Peyer's patch (tissue), 4 donors: ENCODE measurements around the gene BTG4. TPM values are rescaled to one million over a fixed set of nuclear protein-coding genes. Genes with fewer than 3 reads are reported as not detected.

Source experiments
- DNase-seq, 3 donors: peaks; one replicate each; pipeline ENCODE4 v3.0.0-alpha.2; 2017 to 2019
- H3K27ac ChIP-seq, 4 donors: fragments of 200-600 bp; sonication (generic); one replicate each; pipeline ENCODE4 v1.5.1; 2016 to 2019
- H3K27me3 ChIP-seq, 2 donors: fragments of 200-600 bp; sonication (generic); one replicate each; pipeline ENCODE4 v1.5.1; 2019
- H3K36me3 ChIP-seq, 3 donors: fragments of 200-600 bp; sonication (generic); one replicate each; pipeline ENCODE4 v1.5.1; 2016 to 2019
- H3K4me1 ChIP-seq, 4 donors: fragments of 200-600 bp; sonication (generic); one replicate each; pipeline ENCODE4 v1.5.1; 2016 to 2019
- H3K4me3 ChIP-seq, 4 donors: fragments of 200-600 bp; sonication (generic); 1 replicate in 3 of 4; 2 replicates in 1 of 4; pipeline ENCODE4 v1.5.1; 2016 to 2019; ENCODE audit warnings: mild to moderate bottlenecking in 1 of 4
- H3K9me3 ChIP-seq, 4 donors: fragments of 200-600 bp; sonication (generic); one replicate each; pipeline ENCODE4 v1.5.1; 2016 to 2019; ENCODE audit warnings: mild to moderate bottlenecking in 1 of 4
- CTCF ChIP-seq, 6 experiments: fragments of 450-650 bp in 4 of 6; fragments of 200-600 bp in 2 of 6; sonication (generic) in 1 of 6; IDR thresholded peaks; one replicate each; pipeline ENCODE4 v1.5.1; 2017 to 2019; ENCODE audit warnings: antibody characterized with exemption in 6 of 6, mild to moderate bottlenecking in 3 of 6, moderate library complexity in 1 of 6
- POLR2A ChIP-seq, 2 donors: fragments of 450-650 bp; IDR thresholded peaks; one replicate each; pipeline ENCODE4 v1.5.1; 2017; ENCODE audit warnings: antibody characterized with exemption in 2 of 2, mild to moderate bottlenecking in 2 of 2, moderate library complexity in 2 of 2
- total RNA-seq, 4 donors: library from RNA; depleted of rRNA; stranded (reverse); fragments of >200 nt; gene quantifications; one replicate each; pipeline ENCODE4 v1.1.0, GENCODE V29; 2016

BTG4 gene
- total RNA-seq, 4 donors from 2014 or later = not detected

- no peaks in the 10 kb centered on the region for H3K9me3 ChIP-seq
Observed at GRCh38 chr11:111540114-111540936, 28.1 kb upstream of the BTG4 start, which contains the start of gene LAYN. Gene LAYN (plus strand): TSS chr11:111540720. CDS start chr11:111540844, 124 bp downstream.

GRCh38 chr11:111539426-111540113 is 27.4 kb upstream of the BTG4 start:
- Histone ChIP-seq H3K27me3 (no peaks in the 10 kb centered on the region), H3K9me3 (no peaks in the 10 kb centered on the region), H3K36me3 (no peaks in the 10 kb centered on the region), H3K4me1 (peaks cover 0 to 17% (median 6%) of the 10 kb centered on the region in 4 donors), H3K4me3 (peak overlapping the region in 3 of 4 donors; percentile 48 to 61 (median 58)), H3K27ac (peak overlapping the region in 3 of 4 donors; percentile 62 to 67 (median 65))
- TF ChIP-seq CTCF (IDR thresholded peaks at IDR 0.05) = no peak
- TF ChIP-seq POLR2A (IDR thresholded peaks at IDR 0.05) = no peak
- no peak for DNase-seq

More at GRCh38 chr11:111540114-111540936, 28.1 kb upstream of the BTG4 start, which contains the start of gene LAYN:
- DNase-seq = peak; percentile 23 to 64 (median 53)
- peak within 1 kb of the TSS; percentile 49 to 67 (median 64) for H3K27ac ChIP-seq
- H3K4me1 ChIP-seq = peaks cover 0 to 17% (median 6%) of the 10 kb centered on the region in 4 donors
- TF ChIP-seq POLR2A (IDR thresholded peaks at IDR 0.05) = no peak
- TF ChIP-seq CTCF (IDR thresholded peaks at IDR 0.05) = no peak
- no peaks in the 10 kb centered on the region for H3K36me3 ChIP-seq
- H3K4me3 ChIP-seq = peak within 1 kb of the TSS; percentile 34 to 61 (median 53)
- no peaks in the 10 kb centered on the region for H3K27me3 ChIP-seq

GRCh38 chr11:111538407-111539114 is 26.4 kb upstream of the BTG4 start:
- Histone ChIP-seq H3K27ac (no peak overlapping the region), H3K9me3 (no peaks in the 10 kb centered on the region), H3K4me3 (no peak overlapping the region), H3K4me1 (peaks cover 0 to 17% (median 6%) of the 10 kb centered on the region in 4 donors), H3K36me3 (no peaks in the 10 kb centered on the region), H3K27me3 (no peaks in the 10 kb centered on the region)
- TF ChIP-seq POLR2A (IDR thresholded peaks at IDR 0.05) = no peak
- TF ChIP-seq CTCF (IDR thresholded peaks at IDR 0.05) = no peak
- no peak for DNase-seq

GRCh38 chr11:111537336-111537860 is 25.2 kb upstream of the BTG4 start:
- DNase-seq = no peak
- H3K4me1 ChIP-seq = peaks cover 0 to 17% (median 6%) of the 10 kb centered on the region in 4 donors
- H3K27ac ChIP-seq = no peak overlapping the region
- H3K9me3 ChIP-seq = no peaks in the 10 kb centered on the region
- TF ChIP-seq POLR2A (IDR thresholded peaks at IDR 0.05) (no peak), CTCF (IDR thresholded peaks at IDR 0.05) (no peak)
- no peak overlapping the region for H3K4me3 ChIP-seq
- H3K36me3 ChIP-seq = no peaks in the 10 kb centered on the region
- H3K27me3 ChIP-seq = no peaks in the 10 kb centered on the region

- TF ChIP-seq POLR2A (IDR thresholded peaks at IDR 0.05) (no peak), CTCF (IDR thresholded peaks at IDR 0.05) (no peak)
- H3K36me3 ChIP-seq = no peaks in the 10 kb centered on the region
- DNase-seq = no peak
- no peaks in the 10 kb centered on the region for H3K27me3 ChIP-seq
- H3K4me3 ChIP-seq = no peak overlapping the region
- no peak overlapping the region for H3K27ac ChIP-seq
- H3K4me1 ChIP-seq = peaks cover 0 to 7% (median under 1%) of the 10 kb centered on the region in 4 donors
- no peaks in the 10 kb centered on the region for H3K9me3 ChIP-seq
Observed at GRCh38 chr11:111535281-111535680, 23.1 kb upstream of the BTG4 start.
